ENCODE data around the gene RAPGEF4.

Gene RAPGEF4

GRCh38 chr2:172702451-172702850 lies 33.2 kb upstream of the RAPGEF4 start:
- DNase-seq (ENCODE audit: low read depth), result no peak
- no peak for TF ChIP-seq CTCF (IDR thresholded peaks at IDR 0.05; ENCODE audit: control insufficient read depth, extremely low read depth, insufficient read depth)

GRCh38 chr2:172704072-172704936 lies 31.3 kb upstream of the RAPGEF4 start:
- H3K4me3 ChIP-seq (ENCODE audit: low read depth, low read length), result no peak overlapping the region
- peak; percentile 41 for TF ChIP-seq CTCF (IDR thresholded peaks at IDR 0.05; ENCODE audit: control insufficient read depth, extremely low read depth, insufficient read depth)
- DNase-seq (ENCODE audit: low read depth), result no peak

More at GRCh38 chr2:172702451-172702850, 33.2 kb upstream of the RAPGEF4 start:
- H3K4me3 ChIP-seq (ENCODE audit: low read depth, low read length), result no peak overlapping the region

GRCh38 chr2:172705352-172705751 lies 30.3 kb upstream of the RAPGEF4 start:
- H3K4me3 ChIP-seq (ENCODE audit: low read depth, low read length), result no peak overlapping the region
- TF ChIP-seq CTCF (IDR thresholded peaks at IDR 0.05; ENCODE audit: control insufficient read depth, extremely low read depth, insufficient read depth), result no peak

GRCh38 chr2:172708247-172708646 lies 27.4 kb upstream of the RAPGEF4 start:
- DNase-seq (ENCODE audit: low read depth), result no peak
- no peak overlapping the region for H3K4me3 ChIP-seq (ENCODE audit: low read depth, low read length)
- no peak for TF ChIP-seq CTCF (IDR thresholded peaks at IDR 0.05; ENCODE audit: control insufficient read depth, extremely low read depth, insufficient read depth)

More at GRCh38 chr2:172705352-172705751, 30.3 kb upstream of the RAPGEF4 start:
- no peak for DNase-seq (ENCODE audit: low read depth)

GRCh38 chr2:172709566-172710291 lies 25.9 kb upstream of the RAPGEF4 start:
- H3K4me3 ChIP-seq (ENCODE audit: low read depth, low read length), result no peak overlapping the region
- no peak for DNase-seq (ENCODE audit: low read depth)
- no peak for TF ChIP-seq CTCF (IDR thresholded peaks at IDR 0.05; ENCODE audit: control insufficient read depth, extremely low read depth, insufficient read depth)

- no peak overlapping the region for H3K4me3 ChIP-seq (ENCODE audit: low read depth, low read length)
- TF ChIP-seq CTCF (IDR thresholded peaks at IDR 0.05; ENCODE audit: control insufficient read depth, extremely low read depth, insufficient read depth), result peak; percentile 84
- no peak for DNase-seq (ENCODE audit: low read depth)
Observed at GRCh38 chr2:172710584-172711047, 25.0 kb upstream of the RAPGEF4 start.
